ENCODE results near the gene APOBEC4. TPM values are rescaled to one million over a fixed set of nuclear protein-coding genes. Genes with fewer than 3 reads are reported as not detected.

APOBEC4 gene
- total and polyA plus RNA-seq, 9 of the 15 experiments (the other 6 are each of a cell fraction or from before 2014, with no cell fraction given): not detected

GRCh38 chr1:183635606-183636333 lies 17.3 kb downstream of the APOBEC4 start, which contains the start of gene ARPC5 (continued):
- TF ChIP-seq ZNF263 (CRISPR knock-in tag; IDR thresholded peaks at IDR 0.05; ENCODE audit: borderline replicate concordance) (peak; percentile 30; the same call in 1 of the 2 replicates), ZBTB43 (CRISPR knock-in tag; IDR thresholded peaks at IDR 0.05) (0 out of 2 replicates have a peak, but pooled peaks have one; percentile 19), FIP1L1 (IDR thresholded peaks at IDR 0.05; ENCODE audit: low read depth, low read length, poor library complexity, severe bottlenecking) (peak; percentile 55), KDM1A (IDR thresholded peaks at IDR 0.05) (peak; percentile 7 to 88; a peak in 3 of 4 replicates), ZNF707 (CRISPR knock-in tag; conservative IDR thresholded peaks at IDR 0.05) (peak; percentile 53; the same call in 1 of the 2 replicates), ZNF395 (CRISPR knock-in tag; IDR thresholded peaks at IDR 0.05) (peak; percentile 44; the same call in 1 of the 2 replicates), GABPB1 (CRISPR knock-in tag; IDR thresholded peaks at IDR 0.05) (peak; percentile 79; the same call in 1 of the 2 replicates), ZFP36 (IDR thresholded peaks at IDR 0.05; ENCODE audit: low read depth, low read length, partially characterized antibody) (no peak), HDAC1 (IDR thresholded peaks at IDR 0.05) (peak in 1 of 2 experiments; percentile 88; a peak in 1 of 4 replicates), SRSF3 (IDR thresholded peaks at IDR 0.05; ENCODE audit: insufficient read depth, low read length) (no peak), SIN3A (IDR thresholded peaks at IDR 0.05; ENCODE audit: borderline replicate concordance in 2 of 2, control insufficient read depth in 1 of 2, low read depth in 2 of 2, low read length in 2 of 2) (peak in 1 of 2 experiments; percentile 76; a peak in 1 of 4 replicates), TCF7 (IDR thresholded peaks at IDR 0.05; ENCODE audit: borderline replicate concordance) (peak; percentile 26; the same call in 1 of the 2 replicates), MTA3 (IDR thresholded peaks at IDR 0.05; ENCODE audit: borderline replicate concordance) (peak; percentile 74), CCNT2 (IDR thresholded peaks at IDR 0.05; ENCODE audit: borderline replicate concordance, extremely low read depth, insufficient read length, low read depth, low read length) (peak; percentile 53), KHSRP (IDR thresholded peaks at IDR 0.05) (no peak), HNRNPH1 (optimal IDR thresholded peaks at IDR 0.05; ENCODE audit: low read depth, low read length) (no peak), PHF21A (IDR thresholded peaks at IDR 0.05; ENCODE audit: borderline replicate concordance, low read depth) (0 out of 2 replicates have a peak, but pooled peaks have one; percentile 5), ZNF316 (IDR thresholded peaks at IDR 0.05) (no peak), TAF1 (IDR thresholded peaks at IDR 0.05; ENCODE audit: control insufficient read depth, extremely low read depth, insufficient read depth, low read length, severe bottlenecking) (peak; percentile 86), TARDBP (IDR thresholded peaks at IDR 0.05) (peak; percentile 98), RBFOX2 (IDR thresholded peaks at IDR 0.05; ENCODE audit: low read depth, low read length) (peak; percentile 94), ATF4 (CRISPR knock-in tag; IDR thresholded peaks at IDR 0.05) (0 out of 2 replicates have a peak, but pooled peaks have one; percentile 16), NFIC (IDR thresholded peaks at IDR 0.05) (peak; percentile 62), SMARCE1 (IDR thresholded peaks at IDR 0.05) (0 out of 2 replicates have a peak, but pooled peaks have one; percentile 22), HDAC2 (IDR thresholded peaks at IDR 0.05) (peak; percentile 63; the same call in 1 of the 2 replicates)
